ENCODE data around the gene P2RY12. TPM values are rescaled to one million over a fixed set of nuclear protein-coding genes. Genes with fewer than 3 reads are reported as not detected.

The P2RY12 gene
- total and polyA plus RNA-seq, 4 donors = 0.16 to 3.0 (median 1.2) TPM

DNA sequence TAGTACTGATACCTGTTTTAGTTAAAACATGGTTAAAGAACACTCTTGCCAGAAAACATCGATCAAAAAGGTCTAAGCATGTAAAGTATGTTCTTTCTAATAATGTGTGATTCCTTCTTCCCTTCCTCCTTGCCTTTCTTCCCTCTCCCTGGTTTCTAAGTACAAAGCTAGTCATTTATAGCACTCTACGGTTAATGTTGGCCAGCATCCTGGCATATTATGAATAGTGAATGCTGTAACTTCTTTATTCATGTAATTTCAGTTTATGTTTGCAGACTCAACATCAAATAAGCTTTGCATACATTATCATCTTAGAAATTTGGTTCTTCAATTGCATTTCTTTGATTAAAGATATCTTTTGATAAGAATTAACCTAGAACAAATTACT, 27.1 kb downstream of the P2RY12 start:
- Histone ChIP-seq H3K27ac (ENCODE audit: low read depth in 1 of 2, low read length in 1 of 2) (no peak overlapping the region), H3K4me3 (no peak overlapping the region), H3K27me3 (ENCODE audit: control insufficient read depth in 3 of 3, insufficient read depth in 3 of 3, low read length in 2 of 3) (no peaks in the 10 kb centered on the region), H3K36me3 (ENCODE audit: control insufficient read depth in 4 of 4, insufficient read depth in 4 of 4, low read length in 4 of 4) (no peaks in the 10 kb centered on the region), H3K4me1 (ENCODE audit: control insufficient read depth in 5 of 5, insufficient read depth in 5 of 5, low read length in 5 of 5) (no peaks in the 10 kb centered on the region), H3K9me3 (ENCODE audit: control insufficient read depth in 4 of 4, insufficient read depth in 3 of 4, low read length in 3 of 4) (no peaks in the 10 kb centered on the region), H3K9ac (ENCODE audit: insufficient read depth in 1 of 2, low read length in 2 of 2) (no peak overlapping the region)
- DNase-seq (peak in 1 of 3 donors; percentile 17), ATAC-seq (ENCODE audit: insufficient read depth, low FRiP score) (no peak)
- TF ChIP-seq, protein P1, sequence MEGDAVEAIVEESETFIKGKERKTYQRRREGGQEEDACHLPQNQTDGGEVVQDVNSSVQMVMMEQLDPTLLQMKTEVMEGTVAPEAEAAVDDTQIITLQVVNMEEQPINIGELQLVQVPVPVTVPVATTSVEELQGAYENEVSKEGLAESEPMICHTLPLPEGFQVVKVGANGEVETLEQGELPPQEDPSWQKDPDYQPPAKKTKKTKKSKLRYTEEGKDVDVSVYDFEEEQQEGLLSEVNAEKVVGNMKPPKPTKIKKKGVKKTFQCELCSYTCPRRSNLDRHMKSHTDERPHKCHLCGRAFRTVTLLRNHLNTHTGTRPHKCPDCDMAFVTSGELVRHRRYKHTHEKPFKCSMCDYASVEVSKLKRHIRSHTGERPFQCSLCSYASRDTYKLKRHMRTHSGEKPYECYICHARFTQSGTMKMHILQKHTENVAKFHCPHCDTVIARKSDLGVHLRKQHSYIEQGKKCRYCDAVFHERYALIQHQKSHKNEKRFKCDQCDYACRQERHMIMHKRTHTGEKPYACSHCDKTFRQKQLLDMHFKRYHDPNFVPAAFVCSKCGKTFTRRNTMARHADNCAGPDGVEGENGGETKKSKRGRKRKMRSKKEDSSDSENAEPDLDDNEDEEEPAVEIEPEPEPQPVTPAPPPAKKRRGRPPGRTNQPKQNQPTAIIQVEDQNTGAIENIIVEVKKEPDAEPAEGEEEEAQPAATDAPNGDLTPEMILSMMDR (IDR thresholded peaks at IDR 0.05; ENCODE audit: control extremely low read depth, extremely low read depth) = no peak
- WGBS, 2 donors = 67 to 80% methylated on average over 2 of the region's 2 CpGs

DNA sequence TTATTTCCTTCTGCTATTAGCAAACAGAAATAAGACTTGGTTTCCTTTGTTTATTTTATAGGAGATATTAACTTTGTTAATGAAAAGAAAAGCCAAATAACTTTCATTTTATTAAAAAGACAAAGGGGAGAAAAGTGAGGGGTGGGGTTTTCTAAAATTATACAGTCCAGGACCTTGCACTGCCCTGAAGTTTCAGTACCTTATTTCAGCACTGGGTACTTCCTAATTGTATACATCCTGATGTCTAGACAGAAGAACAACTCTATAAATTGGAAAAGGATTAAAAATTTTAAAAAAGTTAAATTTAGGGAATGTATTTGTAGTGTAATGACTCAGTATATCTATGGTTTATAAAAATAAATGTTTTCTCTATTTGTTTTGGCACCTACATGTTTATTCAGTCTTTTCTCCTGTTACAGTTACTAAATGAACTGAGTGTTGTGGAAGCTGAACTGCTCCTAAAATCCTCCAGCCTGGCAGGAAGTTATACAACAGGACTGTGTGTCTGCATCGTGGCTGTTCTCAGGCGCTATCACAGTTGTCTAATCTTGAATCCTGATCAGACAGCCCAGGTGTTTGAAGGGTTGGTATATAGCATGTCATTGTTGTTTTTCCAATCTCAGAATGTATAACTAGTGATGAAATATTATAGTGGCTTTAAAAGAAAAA, 27.6 kb downstream of the P2RY12 start:
- DNase-seq = no peak
- Histone ChIP-seq H3K9me3 (ENCODE audit: control insufficient read depth in 4 of 4, insufficient read depth in 3 of 4, low read length in 3 of 4) (no peaks in the 10 kb centered on the region), H3K9ac (ENCODE audit: insufficient read depth in 1 of 2, low read length in 2 of 2) (no peak overlapping the region), H3K4me1 (ENCODE audit: control insufficient read depth in 5 of 5, insufficient read depth in 5 of 5, low read length in 5 of 5) (no peaks in the 10 kb centered on the region), H3K27me3 (ENCODE audit: control insufficient read depth in 3 of 3, insufficient read depth in 3 of 3, low read length in 2 of 3) (no peaks in the 10 kb centered on the region), H3K27ac (ENCODE audit: low read depth in 1 of 2, low read length in 1 of 2) (no peak overlapping the region), H3K4me3 (no peak overlapping the region), H3K36me3 (ENCODE audit: control insufficient read depth in 4 of 4, insufficient read depth in 4 of 4, low read length in 4 of 4) (no peaks in the 10 kb centered on the region)
- TF ChIP-seq, protein P1 (IDR thresholded peaks at IDR 0.05; ENCODE audit: control extremely low read depth, extremely low read depth) = no peak
- peak; percentile 47 for ATAC-seq (ENCODE audit: insufficient read depth, low FRiP score)
- WGBS, 2 donors = 6 to 33% methylated on average over 2 of the region's 2 CpGs

DNA sequence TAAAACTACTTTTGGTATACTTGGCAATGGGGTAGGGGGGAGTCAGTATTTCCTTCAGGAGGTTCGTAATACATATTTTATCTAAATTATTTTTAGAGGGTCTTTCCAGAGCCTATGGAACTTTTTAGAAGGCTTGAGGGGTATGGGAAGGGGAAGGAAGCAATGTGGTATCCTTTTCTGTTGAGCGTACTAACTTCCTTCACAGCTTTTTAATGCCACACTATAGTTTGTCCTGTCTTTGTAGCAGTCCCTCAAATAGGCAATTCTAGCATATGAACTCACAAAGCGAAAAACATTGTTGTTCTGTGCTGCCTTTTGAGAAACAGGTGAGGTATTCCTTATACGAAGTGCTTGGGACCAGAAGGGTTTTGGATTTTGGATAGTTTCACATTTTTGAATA, 32.9 kb downstream of the P2RY12 start:
- Histone ChIP-seq H3K9ac (ENCODE audit: insufficient read depth in 1 of 2, low read length in 2 of 2) (no peak overlapping the region), H3K36me3 (ENCODE audit: control insufficient read depth in 4 of 4, insufficient read depth in 4 of 4, low read length in 4 of 4) (no peaks in the 10 kb centered on the region), H3K27ac (ENCODE audit: low read depth in 1 of 2, low read length in 1 of 2) (no peak overlapping the region), H3K27me3 (ENCODE audit: control insufficient read depth in 3 of 3, insufficient read depth in 3 of 3, low read length in 2 of 3) (no peaks in the 10 kb centered on the region), H3K4me1 (ENCODE audit: control insufficient read depth in 5 of 5, insufficient read depth in 5 of 5, low read length in 5 of 5) (no peaks in the 10 kb centered on the region), H3K4me3 (no peak overlapping the region), H3K9me3 (ENCODE audit: control insufficient read depth in 4 of 4, insufficient read depth in 3 of 4, low read length in 3 of 4) (no peaks in the 10 kb centered on the region)
- TF ChIP-seq, protein P1 (IDR thresholded peaks at IDR 0.05; ENCODE audit: control extremely low read depth, extremely low read depth) = no peak
- ATAC-seq (ENCODE audit: insufficient read depth, low FRiP score) (no peak), DNase-seq (no peak)
- WGBS, 2 donors = 42 to 72% methylated on average over 4 of the region's 4 CpGs

DNA sequence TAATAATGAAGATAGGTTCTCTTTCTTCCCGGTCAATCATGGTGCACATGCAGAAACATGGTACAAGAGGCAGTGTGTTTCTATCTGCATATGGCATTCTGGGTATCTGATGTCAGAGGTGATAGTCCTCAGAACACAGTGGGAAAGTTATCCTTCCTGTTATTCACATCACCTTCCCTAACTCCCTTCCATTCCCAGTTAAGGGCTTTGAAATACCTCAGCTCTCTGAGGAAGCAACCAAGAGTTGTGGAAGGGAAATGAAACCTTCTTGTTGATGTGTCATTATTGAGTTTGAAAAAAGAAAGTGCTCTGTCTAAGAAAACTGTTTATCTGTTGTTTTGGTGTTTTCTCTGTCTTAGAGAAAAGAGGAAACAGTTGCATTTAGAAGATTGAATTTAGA, 33.3 kb downstream of the P2RY12 start:
- no peak for ATAC-seq (ENCODE audit: insufficient read depth, low FRiP score)
- Histone ChIP-seq H3K4me1 (ENCODE audit: control insufficient read depth in 5 of 5, insufficient read depth in 5 of 5, low read length in 5 of 5) (no peaks in the 10 kb centered on the region), H3K27ac (ENCODE audit: low read depth in 1 of 2, low read length in 1 of 2) (no peak overlapping the region)

More for the DNA sequence above, 33.3 kb downstream of the P2RY12 start:
- Histone ChIP-seq H3K9ac (ENCODE audit: insufficient read depth in 1 of 2, low read length in 2 of 2) (no peak overlapping the region), H3K4me3 (no peak overlapping the region), H3K27me3 (ENCODE audit: control insufficient read depth in 3 of 3, insufficient read depth in 3 of 3, low read length in 2 of 3) (no peaks in the 10 kb centered on the region), H3K9me3 (ENCODE audit: control insufficient read depth in 4 of 4, insufficient read depth in 3 of 4, low read length in 3 of 4) (no peaks in the 10 kb centered on the region), H3K36me3 (ENCODE audit: control insufficient read depth in 4 of 4, insufficient read depth in 4 of 4, low read length in 4 of 4) (no peaks in the 10 kb centered on the region)
- no peak for DNase-seq
- TF ChIP-seq, protein P1 (IDR thresholded peaks at IDR 0.05; ENCODE audit: control extremely low read depth, extremely low read depth) = no peak
- 81 to 92% methylated on average over 1 of the region's 1 CpG for WGBS, 2 donors

All from lung (tissue), 12 donors.